Measurements from ENCODE around the gene ZFP69B.
"Not testable (repeated sequence)": the region's sequence is repeated elsewhere in the genome, so short reads cannot be mapped to it uniquely, and the experiment has no call there.

ZFP69B gene

DNA sequence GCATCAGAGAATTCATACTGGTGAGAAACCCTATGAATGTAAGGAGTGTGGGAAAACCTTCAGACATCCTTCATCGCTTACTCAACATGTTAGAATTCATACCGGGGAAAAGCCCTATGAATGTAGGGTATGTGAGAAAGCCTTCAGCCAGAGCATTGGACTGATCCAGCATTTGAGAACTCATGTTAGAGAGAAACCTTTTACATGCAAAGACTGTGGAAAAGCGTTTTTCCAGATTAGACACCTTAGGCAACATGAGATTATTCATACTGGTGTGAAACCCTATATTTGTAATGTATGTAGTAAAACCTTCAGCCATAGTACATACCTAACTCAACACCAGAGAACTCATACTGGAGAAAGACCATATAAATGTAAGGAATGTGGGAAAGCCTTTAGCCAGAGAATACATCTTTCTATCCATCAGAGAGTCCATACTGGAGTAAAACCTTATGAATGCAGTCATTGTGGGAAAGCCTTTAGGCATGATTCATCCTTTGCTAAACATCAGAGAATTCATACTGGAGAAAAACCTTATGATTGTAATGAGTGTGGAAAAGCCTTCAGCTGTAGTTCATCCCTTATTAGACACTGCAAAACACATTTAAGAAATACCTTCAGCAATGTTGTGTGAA, 12.8 kb downstream of the ZFP69B start:
- Mint-ChIP-seq H3K27ac (no peak overlapping the region), H3K4me1 (ENCODE audit: low read depth in 2 of 2) (no peaks in the 10 kb centered on the region), H3K36me3 (ENCODE audit: insufficient read depth) (peaks cover 6% of the 10 kb centered on the region), H3K9me3 (peaks cover 19 to 47% of the 10 kb centered on the region in 2 donors), H3K4me3 (no peak overlapping the region), H3K27me3 (no peaks in the 10 kb centered on the region)
- ATAC-seq (replicated peaks): no peak
- no peak for DNase-seq

DNA sequence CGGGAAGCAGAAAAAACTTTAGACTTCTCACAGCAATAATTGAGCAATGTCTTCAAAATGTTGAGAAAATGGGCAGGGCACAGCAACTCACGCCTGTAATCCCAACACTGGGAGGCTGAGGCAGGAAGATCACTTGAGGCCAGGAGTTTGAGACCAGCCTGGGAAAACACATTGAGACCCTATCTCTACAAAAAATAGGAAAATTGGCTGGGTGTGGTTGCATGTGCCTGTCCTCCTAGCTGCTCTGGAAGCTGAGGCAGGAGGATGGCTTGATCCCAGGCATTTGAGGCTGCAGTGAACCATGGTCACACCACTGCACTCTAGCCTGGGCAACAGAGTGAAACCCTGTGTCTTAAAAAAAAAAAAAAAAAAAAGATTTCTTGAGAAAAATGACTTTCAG, 19.1 kb downstream of the ZFP69B start:
- H3K9me3 Mint-ChIP-seq: peaks cover 33 to 47% of the 10 kb centered on the region in 2 donors
- ATAC-seq (replicated peaks): no peak

GRCh38 chr1:40475268-40475667, 25.0 kb downstream of the ZFP69B start:
- Mint-ChIP-seq H3K27ac (no peak overlapping the region), H3K9me3 (peaks cover 14 to 19% of the 10 kb centered on the region in 2 donors), H3K27me3 (no peaks in the 10 kb centered on the region), H3K4me1 (ENCODE audit: low read depth in 2 of 2) (peaks cover 11 to 26% of the 10 kb centered on the region in 2 donors), H3K4me3 (no peak overlapping the region), H3K36me3 (ENCODE audit: insufficient read depth) (peaks cover 5% of the 10 kb centered on the region)
- DNase-seq (no peak), ATAC-seq (replicated peaks) (no peak)

More for the DNA sequence above, 19.1 kb downstream of the ZFP69B start:
- Mint-ChIP-seq H3K27me3 (no peaks in the 10 kb centered on the region), H3K4me1 (ENCODE audit: low read depth in 2 of 2) (no peaks in the 10 kb centered on the region), H3K4me3 (no peak overlapping the region), H3K36me3 (ENCODE audit: insufficient read depth) (peaks cover 2% of the 10 kb centered on the region), H3K27ac (no peak overlapping the region)
- no peak for DNase-seq

- Mint-ChIP-seq H3K27ac (peak within 1 kb of the TSS; percentile 65 to 67), H3K4me1 (ENCODE audit: low read depth in 2 of 2) (peaks cover 11 to 27% of the 10 kb centered on the region in 2 donors), H3K4me3 (peak within 1 kb of the TSS; percentile 84 to 90), H3K27me3 (no peaks in the 10 kb centered on the region), H3K9me3 (peaks cover 10 to 19% of the 10 kb centered on the region in 2 donors), H3K36me3 (ENCODE audit: insufficient read depth) (peaks cover 5% of the 10 kb centered on the region)
- DNase-seq (peak; percentile 54 to 66 (median 61)), ATAC-seq (replicated peaks) (peak; percentile 97)
These were observed 26.8 kb downstream of the ZFP69B start, which contains the start of gene ZFP69 for GRCh38 chr1:40476924-40477677. ZFP69 (plus strand) TSS chr1:40477290; CDS start chr1:40479362, 2,072 bp downstream.

- DNase-seq (peak in 1 of 3 experiments; percentile 6), ATAC-seq (replicated peaks) (peak; percentile 27)
- H3K4me3 Mint-ChIP-seq: peak overlapping the region; percentile 76 to 90
- H3K36me3 Mint-ChIP-seq (ENCODE audit: insufficient read depth): peaks cover 5% of the 10 kb centered on the region
- no peaks in the 10 kb centered on the region for H3K27me3 Mint-ChIP-seq
- H3K4me1 Mint-ChIP-seq (ENCODE audit: low read depth in 2 of 2): peaks cover 11 to 30% of the 10 kb centered on the region in 2 donors
- H3K27ac Mint-ChIP-seq: peak overlapping the region; percentile 33 to 50
- peaks cover 8 to 15% of the 10 kb centered on the region in 2 donors for H3K9me3 Mint-ChIP-seq
These were observed 27.4 kb downstream of the ZFP69B start for GRCh38 chr1:40477678-40478053.

DNA sequence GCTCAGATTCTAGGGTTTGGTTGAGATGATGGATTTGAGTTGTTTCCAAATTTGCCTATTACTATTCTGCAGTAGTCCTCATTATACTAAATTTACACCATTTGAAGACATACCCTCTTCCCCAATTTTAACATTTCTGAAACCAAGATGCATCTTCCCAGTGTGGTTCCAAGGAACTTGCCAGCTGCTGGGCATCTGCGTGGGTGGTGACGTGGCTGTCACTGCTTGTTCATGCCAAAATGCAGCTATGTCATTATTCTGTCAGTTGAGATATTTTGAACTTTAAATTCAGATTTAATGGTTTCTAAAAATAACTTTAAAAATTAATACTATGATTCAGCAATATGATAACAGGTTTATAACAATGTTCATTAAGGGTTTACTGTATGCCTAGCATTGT, 28.0 kb downstream of the ZFP69B start:
- ATAC-seq (replicated peaks): no peak
- Mint-ChIP-seq H3K4me3 (peak overlapping the region; percentile 76 to 90), H3K4me1 (ENCODE audit: low read depth in 2 of 2) (peaks cover 11 to 30% of the 10 kb centered on the region in 2 donors), H3K36me3 (ENCODE audit: insufficient read depth) (peaks cover 10% of the 10 kb centered on the region), H3K27me3 (no peaks in the 10 kb centered on the region), H3K9me3 (peaks cover 4 to 9% of the 10 kb centered on the region in 2 donors), H3K27ac (peak overlapping the region in 1 of 2 donors; percentile 33)
- no peak for DNase-seq

DNA sequence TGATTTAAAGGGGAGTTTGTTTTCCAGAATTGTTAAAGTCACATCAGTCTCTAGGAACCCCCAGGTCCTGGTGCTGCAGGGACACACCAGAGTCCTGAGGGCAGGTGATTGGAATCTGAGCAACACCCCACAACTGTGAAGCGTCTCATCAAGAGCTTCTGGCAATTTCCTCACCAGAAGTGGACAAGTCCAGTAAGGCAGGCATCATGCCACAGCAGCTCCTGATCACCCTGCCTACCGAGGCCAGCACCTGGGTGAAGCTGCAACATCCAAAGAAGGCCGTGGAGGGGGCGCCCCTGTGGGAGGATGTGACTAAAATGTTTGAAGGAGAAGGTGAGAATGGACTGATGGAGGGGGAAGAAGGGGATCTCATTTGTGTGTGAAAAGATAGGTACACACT, 28.9 kb downstream of the ZFP69B start:
- DNase-seq (no peak), ATAC-seq (replicated peaks) (no peak)
- peaks cover 0 to 7% of the 10 kb centered on the region in 2 donors for H3K9me3 Mint-ChIP-seq

DNA sequence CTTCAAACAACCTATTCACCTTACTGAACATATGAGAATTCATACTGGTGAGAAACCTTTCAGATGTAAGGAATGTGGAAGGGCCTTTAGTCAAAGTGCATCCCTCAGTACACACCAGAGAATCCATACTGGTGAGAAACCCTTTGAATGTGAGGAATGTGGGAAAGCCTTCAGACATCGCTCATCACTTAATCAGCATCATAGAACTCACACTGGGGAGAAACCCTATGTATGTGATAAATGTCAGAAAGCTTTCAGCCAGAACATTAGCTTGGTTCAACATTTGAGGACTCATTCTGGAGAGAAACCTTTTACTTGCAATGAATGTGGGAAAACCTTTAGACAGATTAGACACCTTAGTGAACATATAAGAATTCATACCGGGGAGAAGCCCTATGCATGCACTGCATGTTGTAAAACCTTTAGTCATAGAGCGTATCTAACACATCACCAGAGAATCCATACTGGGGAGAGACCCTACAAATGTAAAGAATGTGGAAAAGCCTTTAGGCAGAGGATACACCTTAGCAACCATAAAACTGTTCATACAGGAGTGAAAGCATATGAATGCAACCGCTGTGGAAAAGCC, 45.1 kb downstream of the ZFP69B start:
- Mint-ChIP-seq H3K27ac (no peak overlapping the region), H3K4me3 (no peak overlapping the region), H3K9me3 (peaks cover 17 to 22% of the 10 kb centered on the region in 2 donors), H3K36me3 (ENCODE audit: insufficient read depth) (peaks cover 12% of the 10 kb centered on the region), H3K4me1 (ENCODE audit: low read depth in 2 of 2) (no peaks in the 10 kb centered on the region), H3K27me3 (no peaks in the 10 kb centered on the region)
- no peak for ATAC-seq (replicated peaks)
- DNase-seq: no peak

More for the DNA sequence above, 28.9 kb downstream of the ZFP69B start:
- H3K27ac Mint-ChIP-seq: peak overlapping the region; percentile 17 to 83
- H3K4me1 Mint-ChIP-seq (ENCODE audit: low read depth in 2 of 2): peaks cover 11 to 30% of the 10 kb centered on the region in 2 donors
- peaks cover 10% of the 10 kb centered on the region for H3K36me3 Mint-ChIP-seq (ENCODE audit: insufficient read depth)
- H3K4me3 Mint-ChIP-seq: no peak overlapping the region
- no peaks in the 10 kb centered on the region for H3K27me3 Mint-ChIP-seq

GRCh38 chr1:40502651-40503050, 52.4 kb downstream of the ZFP69B start:
- not testable (repeated sequence) for H3K4me3 Mint-ChIP-seq; H3K36me3 Mint-ChIP-seq (ENCODE audit: insufficient read depth); H3K27ac Mint-ChIP-seq; ATAC-seq (replicated peaks); H3K27me3 Mint-ChIP-seq; DNase-seq; H3K4me1 Mint-ChIP-seq (ENCODE audit: low read depth in 2 of 2)
- peaks cover 15 to 28% of the 10 kb centered on the region in 2 donors for H3K9me3 Mint-ChIP-seq

DNA sequence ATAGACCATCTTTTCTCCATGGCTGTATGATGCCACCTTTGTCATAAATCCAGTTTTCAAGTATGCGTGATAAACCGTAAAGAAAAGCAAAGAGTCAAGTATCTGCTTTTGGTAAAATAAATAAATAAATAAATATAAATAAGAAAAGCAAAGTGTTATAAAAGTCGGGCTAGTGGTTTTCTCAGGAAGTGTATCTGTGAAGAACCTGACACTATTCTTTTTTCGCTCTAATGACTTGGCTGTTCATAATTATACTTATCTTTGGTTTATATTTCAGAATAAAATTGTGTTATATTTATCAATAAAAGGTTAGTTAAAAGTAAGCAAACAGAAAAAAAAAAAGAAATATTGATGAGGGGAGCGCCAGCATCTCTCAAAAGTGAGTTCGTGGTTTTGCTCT, 57.7 kb downstream of the ZFP69B start:
- peak overlapping the region; percentile 90 to 91 for H3K4me3 Mint-ChIP-seq
- no peak for ATAC-seq (replicated peaks)
- DNase-seq: no peak
- H3K4me1 Mint-ChIP-seq (ENCODE audit: low read depth in 2 of 2): peaks cover 11 to 12% of the 10 kb centered on the region in 2 donors
- H3K27ac Mint-ChIP-seq: peak overlapping the region; percentile 83 to 90
- no peaks in the 10 kb centered on the region for H3K27me3 Mint-ChIP-seq
- peaks cover 9% of the 10 kb centered on the region for H3K36me3 Mint-ChIP-seq (ENCODE audit: insufficient read depth)
- H3K9me3 Mint-ChIP-seq: peaks cover 5 to 9% of the 10 kb centered on the region in 2 donors

GRCh38 chr1:40508375-40509341, 58.4 kb downstream of the ZFP69B start, which contains the start of gene EXO5:
EXO5 (plus strand) TSS chr1:40508767; CDS start chr1:40514545, 5,778 bp downstream.
- peaks cover 5 to 9% of the 10 kb centered on the region in 2 donors for H3K9me3 Mint-ChIP-seq
- H3K27ac Mint-ChIP-seq: peak within 1 kb of the TSS; percentile 83 to 90
- peaks cover 9% of the 10 kb centered on the region for H3K36me3 Mint-ChIP-seq (ENCODE audit: insufficient read depth)
- no peaks in the 10 kb centered on the region for H3K27me3 Mint-ChIP-seq
- H3K4me1 Mint-ChIP-seq (ENCODE audit: low read depth in 2 of 2): peaks cover 11 to 12% of the 10 kb centered on the region in 2 donors
- peak; percentile 69 to 75 (median 73) for DNase-seq
- ATAC-seq (replicated peaks): peak; percentile 98
- peak within 1 kb of the TSS; percentile 90 to 91 for H3K4me3 Mint-ChIP-seq
